HepG2 (cell line): ENCODE measurements around the gene PBX4. TPM values are rescaled to one million over a fixed set of nuclear protein-coding genes. Genes with fewer than 3 reads are reported as not detected.
A peak's percentile ranks its signal among the peaks of the same experiment; 100 is the strongest.

Experiments
- ATAC-seq: fragments of 200-7000 bp; cut with Tn5 transposase; 3 replicates; pipeline ENCODE4 v1.9.1; 2020; ENCODE audit warnings: mild to moderate bottlenecking, moderate library complexity
- BruUV-seq: library from RNA; stranded (reverse); fragments of 400-500 nt; replicated peaks from 2 replicates; lab custom pipeline; 2021; lab: Mats Ljungman, UMichigan
- CTCF ChIA-PET: fragments of 300-600 bp; formaldehyde crosslinking; extraction: SDS; loops from one replicate; lab custom pipeline; 2021; ENCODE audit warnings: low total read pairs, inconsistent platforms, low intra/inter-chr PET ratio; lab: Yijun Ruan, JAX
- POLR2A ChIA-PET: fragments of 350-600 bp; sonication (Branson Sonifier 250); formaldehyde crosslinking; loops from one replicate; lab custom pipeline; 2020; ENCODE audit warnings: antibody characterized with exemption, inconsistent platforms; lab: Yijun Ruan, JAX
- DNase-seq: peaks from one replicate; pipeline ENCODE4 v3.0.0-alpha.2; 2015; ENCODE audit warnings: low spot score
- FAIRE-seq: peaks from 3 replicates; lab custom pipeline; 2011; peaks lifted over from hg19 to GRCh38; lab: Jason Lieb, UNC
- H2AFZ ChIP-seq: one replicate; pipeline ENCODE4 v1.6.1; 2011; ENCODE audit warnings: low read length, inconsistent platforms
- H3K27ac ChIP-seq: fragments of 300-600 bp; 3 replicates; pipeline ENCODE4 v1.8.0; 2011; ENCODE audit warnings: mixed run types, mild to moderate bottlenecking, mixed read lengths, low read length, inconsistent platforms; ENCODE audit not compliant: insufficient read depth; ENCODE audit errors: extremely low read length
- H3K27me3 ChIP-seq, 2 experiments: fragments of 200-600 bp in 1 of 2; 2 replicates in 1 of 2; 3 replicates in 1 of 2; pipeline versions ENCODE4 v1.6.0 to v1.8.0; 2011; ENCODE audit warnings: low read length in 2 of 2, mild to moderate bottlenecking in 2 of 2, moderate library complexity in 2 of 2, inconsistent platforms in 1 of 2; ENCODE audit not compliant: insufficient read depth in 2 of 2, control insufficient read depth in 1 of 2
- H3K36me3 ChIP-seq, 2 experiments: fragments of 200-600 bp in 1 of 2; replicated peaks in 1 of 2; 2 replicates in 1 of 2; 3 replicates in 1 of 2; pipeline versions ENCODE4 v1.5.1 to v1.8.0; 2011; ENCODE audit warnings: low read length in 2 of 2, inconsistent platforms in 1 of 2; ENCODE audit not compliant: insufficient read depth in 2 of 2, control insufficient read depth in 1 of 2
- H3K4me1 ChIP-seq: 2 replicates; pipeline ENCODE4 v1.5.1; 2012; ENCODE audit warnings: low read length, inconsistent platforms; ENCODE audit not compliant: insufficient read depth
- H3K4me2 ChIP-seq: 2 replicates; pipeline ENCODE4 v1.6.0; 2011; ENCODE audit warnings: low read depth, low read length, inconsistent platforms
- H3K4me3 ChIP-seq, 3 experiments: fragments of 200-600 bp in 1 of 3; sonication (generic), shearing (Covaris generic) in 1 of 3; replicated peaks in 1 of 3; 2 replicates each; pipeline ENCODE4 v1.5.1; 2011 to 2016; ENCODE audit warnings: low read length in 3 of 3, inconsistent platforms in 2 of 3, low read depth in 2 of 3, mild to moderate bottlenecking in 2 of 3, control low read depth in 1 of 3, mixed read lengths in 1 of 3; ENCODE audit not compliant: insufficient read depth in 1 of 3
- H3K79me2 ChIP-seq: one replicate; pipeline ENCODE4 v1.6.1; 2011; ENCODE audit warnings: low read length, inconsistent platforms; ENCODE audit not compliant: insufficient read depth
- H3K9ac ChIP-seq: 2 replicates; pipeline ENCODE4 v1.6.0; 2011; ENCODE audit warnings: mild to moderate bottlenecking, low read depth, low read length, inconsistent platforms; ENCODE audit not compliant: insufficient read depth
- H3K9me3 ChIP-seq: 2 replicates; pipeline ENCODE4 v1.5.1; 2012; ENCODE audit warnings: mild to moderate bottlenecking, low read length
- H4K20me1 ChIP-seq: 2 replicates; pipeline ENCODE4 v1.6.0; 2011; ENCODE audit warnings: inconsistent platforms, mild to moderate bottlenecking, low read length, moderate library complexity; ENCODE audit not compliant: insufficient read depth
- CEBPB ChIP-seq: IDR thresholded peaks from 2 replicates; pipeline ENCODE4 v1.6.1; 2011; ENCODE audit warnings: low read depth, low read length, improper control_type of control experiment, borderline replicate concordance
- CREB1 ChIP-seq, 2 experiments: fragments of 450-650 bp in 1 of 2; IDR thresholded peaks; 2 replicates each; pipeline ENCODE4 v1.6.1; 2016 to 2017; ENCODE audit warnings: control low read depth in 1 of 2, mild to moderate bottlenecking in 1 of 2, missing compliant biosample characterization in 1 of 2, missing genetic modification characterization in 1 of 2
- HNRNPL ChIP-seq: fragments of 200-400 bp; formaldehyde crosslinking; IDR thresholded peaks from 2 replicates; pipeline ENCODE4 v1.6.1; 2017; ENCODE audit warnings: mild to moderate bottlenecking, low read depth, low read length
- PCBP1 ChIP-seq: fragments of 200-400 bp; formaldehyde crosslinking; IDR thresholded peaks from 2 replicates; pipeline ENCODE4 v1.6.1; 2017; ENCODE audit warnings: mild to moderate bottlenecking, low read depth, low read length, borderline replicate concordance
- SRSF1 ChIP-seq: fragments of 200-400 bp; formaldehyde crosslinking; optimal IDR thresholded peaks from 2 replicates; pipeline ENCODE3; 2017; ENCODE audit warnings: mild to moderate bottlenecking, low read depth, low read length, moderate library complexity
- ZNF567 ChIP-seq: sonication (generic); formaldehyde crosslinking; IDR thresholded peaks from 2 replicates; pipeline ENCODE4 v1.8.1; 2023; ENCODE audit warnings: mild to moderate bottlenecking, missing genetic modification reagents, borderline replicate concordance
- WGBS: methylation state at CpG from one replicate; pipeline ENCODE4 v1.1.6; 2017; ENCODE audit warnings: low lambda C conversion rate; 5-methylcytosine and 5-hydroxymethylcytosine counted together
- in situ Hi-C: cut with HindIII; loops from 2 replicates; pipeline ENCODE4 v1.10.0; 2017; ENCODE audit warnings: low pct_unique_long_range_greater_than_20kb; ENCODE audit not compliant: extremely low pct_ligation_motif_present
- intact Hi-C: fragments of 100-400 bp; cut with micrococcal nuclease; formaldehyde crosslinking; loops from one replicate; pipeline ENCODE4 v1.10.0; 2022; ENCODE audit not compliant: unreplicated experiment
- polyA plus RNA-seq, 8 experiments: library from polyadenylated mRNA; depleted of rRNA in 3 of 8; stranded (reverse) in 7 of 8; unstranded in 1 of 8; fragments of >200 nt; fragmentation: Illumina TruSeq in 4 of 8; extraction: Trizol in 4 of 8; gene quantifications; 2 replicates each; pipeline versions ENCODE4 v1.2.1 to v1.2.3, GENCODE V29; 2011 to 2016; ENCODE audit warnings: low read depth in 4 of 8, missing spikeins in 1 of 8, mixed read lengths in 1 of 8; ENCODE audit not compliant: insufficient read depth in 1 of 8
- total RNA-seq, 5 experiments: library from RNA; depleted of rRNA; stranded (reverse); fragments of >200 nt; fragmentation: Illumina TruSeq; extraction: Trizol; gene quantifications; 2 replicates each; pipeline ENCODE4 v1.2.3, GENCODE V29; 2016; ENCODE audit warnings: low read depth in 1 of 5
- TF ChIP-seq, protein P1 (sequence below): sonication (generic); formaldehyde crosslinking; IDR thresholded peaks from 2 replicates; pipeline ENCODE4 v1.5.1; 2020; ENCODE audit warnings: mild to moderate bottlenecking, missing genetic modification reagents, borderline replicate concordance

PBX4 gene
- total and polyA plus RNA-seq, 2 of the 13 experiments (the other 11 are each of a cell fraction or from before 2014, with no cell fraction given), result not detected

- TF ChIP-seq, protein P1, sequence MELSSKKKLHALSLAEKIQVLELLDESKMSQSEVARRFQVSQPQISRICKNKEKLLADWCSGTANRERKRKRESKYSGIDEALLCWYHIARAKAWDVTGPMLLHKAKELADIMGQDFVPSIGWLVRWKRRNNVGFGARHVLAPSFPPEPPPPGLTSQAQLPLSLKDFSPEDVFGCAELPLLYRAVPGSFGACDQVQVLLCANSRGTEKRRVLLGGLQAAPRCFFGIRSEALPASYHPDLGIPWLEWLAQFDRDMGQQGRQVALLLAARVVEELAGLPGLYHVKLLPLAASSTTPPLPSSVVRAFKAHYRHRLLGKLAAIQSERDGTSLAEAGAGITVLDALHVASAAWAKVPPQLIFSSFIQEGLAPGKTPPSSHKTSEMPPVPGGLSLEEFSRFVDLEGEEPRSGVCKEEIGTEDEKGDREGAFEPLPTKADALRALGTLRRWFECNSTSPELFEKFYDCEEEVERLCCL (CRISPR knock-in tag), result no peak
- no peak for TF ChIP-seq CEBPB
- TF ChIP-seq PCBP1, result 0 out of 2 replicates have a peak, but pooled peaks have one; percentile 32
- no peak for TF ChIP-seq SRSF1
Observed at GRCh38 chr19:19562665-19563347, 55.7 kb downstream of the PBX4 start (continued).

DNA sequence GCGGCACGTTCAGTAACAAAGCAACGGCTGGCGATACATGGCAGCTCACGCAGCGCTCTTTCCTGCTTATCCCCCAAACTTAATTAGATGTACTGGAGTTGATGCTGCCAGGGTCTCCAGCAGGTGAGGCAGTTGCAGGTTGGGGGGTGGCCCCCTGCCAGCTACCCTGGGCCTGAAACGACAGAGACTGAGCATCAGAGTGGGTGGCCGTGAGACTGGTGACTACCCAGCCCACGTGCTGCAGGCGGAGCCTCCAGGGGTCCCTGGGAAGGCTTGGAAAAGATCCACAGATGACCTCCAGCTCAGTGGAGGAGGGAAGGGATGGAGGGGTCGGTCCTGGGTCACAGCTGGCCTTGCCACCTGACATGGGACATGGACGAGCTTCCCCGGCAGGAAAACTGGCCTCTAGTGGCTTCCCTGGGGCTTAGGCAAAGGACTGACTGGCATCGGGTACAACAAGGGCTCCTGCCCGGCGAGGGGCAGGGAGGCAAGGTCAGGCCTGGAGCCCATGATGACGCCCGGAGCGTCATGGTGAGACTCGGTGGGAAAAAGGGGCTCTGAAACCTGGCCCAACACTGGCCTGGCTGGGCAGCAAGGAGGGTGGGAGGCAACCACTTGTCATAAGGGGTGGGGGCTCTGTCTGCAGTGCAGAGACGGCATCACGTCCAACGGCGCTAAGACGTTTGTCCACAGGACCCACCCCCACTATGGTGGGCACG, 56.4 kb downstream of the PBX4 start:
- Histone ChIP-seq H3K4me2 (peak overlapping the region; percentile 55; the same call in 1 of the 2 replicates), H3K9me3 (no peaks in the 10 kb centered on the region), H3K9ac (no peak overlapping the region), H4K20me1 (no peaks in the 10 kb centered on the region), H3K36me3 (no peaks in the 10 kb centered on the region), H3K27ac (no peak overlapping the region), H3K4me1 (peaks cover 24% of the 10 kb centered on the region), H2AFZ (no peak overlapping the region), H3K79me2 (no peaks in the 10 kb centered on the region), H3K4me3 (no peak overlapping the region; a peak in 1 of 6 replicates), H3K27me3 (peaks cover 4 to 11% of the 10 kb centered on the region in 2 experiments; a peak in 3 of 5 replicates)
- FAIRE-seq (no peak), ATAC-seq (no peak), DNase-seq (no peak)
- no TSS peak for BruUV-seq
- ChIA-PET POLR2A (no interaction called here), CTCF (interaction anchor here (0.7 kb wide), 1 partner anchor 82 kb away, joined by 3 read pairs; no protein-coding TSS in a partner anchor)
- in situ Hi-C loops, result loop anchor here (25.0 kb wide), 1 partner anchor 1000 kb away; the partner anchor contains the start of gene ZNF737
- TF ChIP-seq CREB1 (IDR thresholded peaks at IDR 0.05) (0 out of 2 replicates have a peak, but pooled peaks have one; percentile 15), CREB1 (CRISPR knock-in tag; IDR thresholded peaks at IDR 0.05) (no peak), HNRNPL (0 out of 2 replicates have a peak, but pooled peaks have one; percentile 1), ZNF567 (no peak)
- 76% methylated on average over 19 of the region's 26 CpGs for WGBS
- intact Hi-C loops, result no loop called here
